ENCODE measurements around the gene CUEDC1.

The CUEDC1 gene

GRCh38 chr17:57957120-57957850, 2.1 kb upstream of the CUEDC1 start:
- no peak for DNase-seq

GRCh38 chr17:57956291-57957119, 1.3 kb upstream of the CUEDC1 start:
- DNase-seq, result no peak

- DNase-seq, result peak; percentile 37
Observed at GRCh38 chr17:57954397-57955182, 622 bp downstream of the CUEDC1 start.

GRCh38 chr17:57953705-57954396, 1.4 kb downstream of the CUEDC1 start:
- DNase-seq, result no peak

- no peak for DNase-seq
Observed at GRCh38 chr17:57953219-57953618, 2.0 kb downstream of the CUEDC1 start.

- DNase-seq, result no peak
Observed at GRCh38 chr17:57949649-57950048, 5.6 kb downstream of the CUEDC1 start.

GRCh38 chr17:57948555-57949420, 6.4 kb downstream of the CUEDC1 start:
- DNase-seq, result no peak

- DNase-seq, result no peak
Observed at GRCh38 chr17:57948169-57948554, 7.0 kb downstream of the CUEDC1 start.

GRCh38 chr17:57947369-57947768, 7.8 kb downstream of the CUEDC1 start:
- DNase-seq, result no peak

- no peak for DNase-seq
Observed at GRCh38 chr17:57946798-57947358, 8.3 kb downstream of the CUEDC1 start.

- no peak for DNase-seq
Observed at GRCh38 chr17:57945996-57946797, 9.0 kb downstream of the CUEDC1 start.

- DNase-seq, result no peak
Observed at GRCh38 chr17:57944908-57945307, 10.3 kb downstream of the CUEDC1 start.

GRCh38 chr17:57943645-57944044, 11.6 kb downstream of the CUEDC1 start:
- no peak for DNase-seq

GRCh38 chr17:57943140-57943539, 12.1 kb downstream of the CUEDC1 start:
- DNase-seq, result no peak

GRCh38 chr17:57941384-57942370, 13.5 kb downstream of the CUEDC1 start:
- no peak for DNase-seq

GRCh38 chr17:57940653-57941329, 14.4 kb downstream of the CUEDC1 start:
- DNase-seq, result peak; percentile 23

GRCh38 chr17:57940231-57940630, 15.0 kb downstream of the CUEDC1 start:
- DNase-seq, result no peak

- DNase-seq, result no peak
Observed at GRCh38 chr17:57939797-57940196, 15.4 kb downstream of the CUEDC1 start.

GRCh38 chr17:57938061-57938502, 17.1 kb downstream of the CUEDC1 start:
- DNase-seq, result no peak

All from NCI-H1694 (cell line).